Measurements from ENCODE around the gene RBPJL. TPM values are rescaled to one million over a fixed set of nuclear protein-coding genes. Genes with fewer than 3 reads are reported as not detected.
A peak's percentile ranks its signal among the peaks of the same experiment; 100 is the strongest.

Gene RBPJL
- total RNA-seq, 1 experiment from 2014 or later: not detected

GRCh38 chr20:45282700-45283550, 23.7 kb upstream of the RBPJL start:
- ATAC-seq (peak; percentile 27), DNase-seq (peak; percentile 41)
- Histone ChIP-seq H3K9me2 (replicated peaks; ENCODE audit: low read length) (no peaks in the 10 kb centered on the region), H3K27ac (ENCODE audit: low read length) (peak overlapping the region; percentile 40), H3K4me1 (ENCODE audit: insufficient read depth, low read length) (peaks cover 16% of the 10 kb centered on the region), H3K79me2 (ENCODE audit: low read length) (no peaks in the 10 kb centered on the region), H3K9ac (ENCODE audit: low read length) (no peak overlapping the region), H3F3A (ENCODE audit: low read length, unreplicated experiment) (no peaks in the 10 kb centered on the region), H3K4me2 (ENCODE audit: low read length) (peak overlapping the region; percentile 50), H3K27me3 (ENCODE audit: low read length) (no peaks in the 10 kb centered on the region), H3K4me3 (ENCODE audit: low read length) (no peak overlapping the region), H4K20me1 (ENCODE audit: low read length) (no peaks in the 10 kb centered on the region), H2AFZ (ENCODE audit: low read length) (peak overlapping the region; percentile 16; the same call in 1 of the 2 replicates), H3K9me3 (ENCODE audit: low read length) (no peaks in the 10 kb centered on the region), H3K36me3 (ENCODE audit: low read depth, low read length) (no peaks in the 10 kb centered on the region)
- intact Hi-C loops (cut with micrococcal nuclease): no loop called here
- no TSS peak for BruUV-seq (replicated peaks)
- ChIA-PET CTCF (no interaction called here), POLR2A (ENCODE audit: unreplicated experiment) (interaction anchor here (0.7 kb wide), 1 partner anchor 14 kb away, joined by 3 read pairs; no protein-coding TSS in a partner anchor)
- no peak for TF ChIP-seq CTCF (conservative IDR thresholded peaks at IDR 0.05; ENCODE audit: low read depth, low read length)
- TF ChIP-seq EZH2 (IDR thresholded peaks at IDR 0.05; ENCODE audit: low read length, unreplicated experiment): no peak
- no peak for TF ChIP-seq EZH2phosphoT487 (IDR thresholded peaks at IDR 0.05; ENCODE audit: borderline replicate concordance, low read length)

- Histone ChIP-seq H3K4me3 (ENCODE audit: low read length) (no peak overlapping the region), H3K9me3 (ENCODE audit: low read length) (no peaks in the 10 kb centered on the region), H3K9me2 (replicated peaks; ENCODE audit: low read length) (no peaks in the 10 kb centered on the region), H3K4me1 (ENCODE audit: insufficient read depth, low read length) (peaks cover 16% of the 10 kb centered on the region), H3K27ac (ENCODE audit: low read length) (peak overlapping the region; percentile 40), H2AFZ (ENCODE audit: low read length) (peak overlapping the region; percentile 16; the same call in 1 of the 2 replicates), H3K79me2 (ENCODE audit: low read length) (no peaks in the 10 kb centered on the region), H3K9ac (ENCODE audit: low read length) (no peak overlapping the region), H3K27me3 (ENCODE audit: low read length) (no peaks in the 10 kb centered on the region), H3F3A (ENCODE audit: low read length, unreplicated experiment) (no peaks in the 10 kb centered on the region), H3K4me2 (ENCODE audit: low read length) (peak overlapping the region; percentile 50), H4K20me1 (ENCODE audit: low read length) (no peaks in the 10 kb centered on the region), H3K36me3 (ENCODE audit: low read depth, low read length) (no peaks in the 10 kb centered on the region)
- DNase-seq (peak; percentile 84), ATAC-seq (peak; percentile 89)
- CTCF ChIA-PET: interaction anchor here (1.2 kb wide), 1 partner anchor 10 kb away, joined by 6 read pairs; no protein-coding TSS in a partner anchor
- no TSS peak for BruUV-seq (replicated peaks)
- intact Hi-C loops (cut with micrococcal nuclease): no loop called here
- no peak for TF ChIP-seq EZH2phosphoT487 (IDR thresholded peaks at IDR 0.05; ENCODE audit: borderline replicate concordance, low read length)
- POLR2A ChIA-PET (ENCODE audit: unreplicated experiment): no interaction called here
Observed at GRCh38 chr20:45283551-45284057, 23.0 kb upstream of the RBPJL start.

GRCh38 chr20:45288376-45288775, 18.3 kb upstream of the RBPJL start:
- CTCF ChIA-PET: no interaction called here
- POLR2A ChIA-PET (ENCODE audit: unreplicated experiment): no interaction called here
- TF ChIP-seq EZH2 (IDR thresholded peaks at IDR 0.05; ENCODE audit: low read length, unreplicated experiment) (no peak), CTCF (conservative IDR thresholded peaks at IDR 0.05; ENCODE audit: low read depth, low read length) (no peak), EZH2phosphoT487 (IDR thresholded peaks at IDR 0.05; ENCODE audit: borderline replicate concordance, low read length) (no peak)
- intact Hi-C loops (cut with micrococcal nuclease): no loop called here
- H3K27me3 ChIP-seq (ENCODE audit: low read length): no peaks in the 10 kb centered on the region
- H3K79me2 ChIP-seq (ENCODE audit: low read length): no peaks in the 10 kb centered on the region
- DNase-seq: no peak
- no peak overlapping the region for H3K4me3 ChIP-seq (ENCODE audit: low read length)
- no peaks in the 10 kb centered on the region for H3K36me3 ChIP-seq (ENCODE audit: low read depth, low read length)
- ATAC-seq: no peak
- no peaks in the 10 kb centered on the region for H3K9me2 ChIP-seq (replicated peaks; ENCODE audit: low read length)
- no peak overlapping the region for H3K4me2 ChIP-seq (ENCODE audit: low read length)
- peaks cover 14% of the 10 kb centered on the region for H3K4me1 ChIP-seq (ENCODE audit: insufficient read depth, low read length)
- H3F3A ChIP-seq (ENCODE audit: low read length, unreplicated experiment): no peaks in the 10 kb centered on the region
- no peak overlapping the region for H2AFZ ChIP-seq (ENCODE audit: low read length)
- H3K27ac ChIP-seq (ENCODE audit: low read length): no peak overlapping the region
- no peaks in the 10 kb centered on the region for H3K9me3 ChIP-seq (ENCODE audit: low read length)
- no peaks in the 10 kb centered on the region for H4K20me1 ChIP-seq (ENCODE audit: low read length)
- no peak overlapping the region for H3K9ac ChIP-seq (ENCODE audit: low read length)
- BruUV-seq (replicated peaks): no TSS peak
